Measurements from ENCODE around the gene C1QTNF8. TPM values are rescaled to one million over a fixed set of nuclear protein-coding genes. Genes with fewer than 3 reads are reported as not detected.

Gene C1QTNF8
- total RNA-seq, 1 donor: not detected

DNA sequence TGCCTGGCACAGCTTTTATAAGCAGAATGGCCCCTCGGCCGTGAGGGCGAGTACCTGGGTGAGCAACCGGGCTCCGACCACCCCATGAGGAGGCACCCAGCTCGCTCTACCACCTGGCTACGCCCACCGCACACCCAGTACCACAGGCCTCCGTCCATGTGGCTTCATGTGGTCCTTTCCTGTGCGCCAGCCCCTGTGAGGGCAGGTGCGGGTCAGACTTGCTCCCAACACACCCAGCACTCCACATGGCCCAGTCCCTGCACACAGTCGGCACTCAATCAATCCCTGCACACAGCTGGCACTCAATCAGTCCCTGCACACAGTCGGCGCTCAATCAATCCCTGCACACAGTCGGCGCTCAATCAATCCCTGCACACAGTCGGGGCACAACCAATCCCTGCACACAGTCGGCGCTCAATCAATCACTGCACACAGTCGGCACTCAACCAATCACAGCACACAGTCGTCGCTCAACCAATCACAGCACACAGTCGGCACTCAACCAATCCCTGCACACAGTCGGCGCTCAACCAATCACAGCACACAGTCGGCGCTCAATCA, 4.0 kb downstream of the C1QTNF8 start:
- no peak for DNase-seq (ENCODE audit: insufficient read length, low spot score, missing footprints)
- peaks cover 4% of the 10 kb centered on the region for H4K20me1 ChIP-seq (ENCODE audit: insufficient read depth, low read length)
- no peak overlapping the region for H3K4me2 ChIP-seq (ENCODE audit: insufficient read depth, low read length)
- TF ChIP-seq, protein P1, sequence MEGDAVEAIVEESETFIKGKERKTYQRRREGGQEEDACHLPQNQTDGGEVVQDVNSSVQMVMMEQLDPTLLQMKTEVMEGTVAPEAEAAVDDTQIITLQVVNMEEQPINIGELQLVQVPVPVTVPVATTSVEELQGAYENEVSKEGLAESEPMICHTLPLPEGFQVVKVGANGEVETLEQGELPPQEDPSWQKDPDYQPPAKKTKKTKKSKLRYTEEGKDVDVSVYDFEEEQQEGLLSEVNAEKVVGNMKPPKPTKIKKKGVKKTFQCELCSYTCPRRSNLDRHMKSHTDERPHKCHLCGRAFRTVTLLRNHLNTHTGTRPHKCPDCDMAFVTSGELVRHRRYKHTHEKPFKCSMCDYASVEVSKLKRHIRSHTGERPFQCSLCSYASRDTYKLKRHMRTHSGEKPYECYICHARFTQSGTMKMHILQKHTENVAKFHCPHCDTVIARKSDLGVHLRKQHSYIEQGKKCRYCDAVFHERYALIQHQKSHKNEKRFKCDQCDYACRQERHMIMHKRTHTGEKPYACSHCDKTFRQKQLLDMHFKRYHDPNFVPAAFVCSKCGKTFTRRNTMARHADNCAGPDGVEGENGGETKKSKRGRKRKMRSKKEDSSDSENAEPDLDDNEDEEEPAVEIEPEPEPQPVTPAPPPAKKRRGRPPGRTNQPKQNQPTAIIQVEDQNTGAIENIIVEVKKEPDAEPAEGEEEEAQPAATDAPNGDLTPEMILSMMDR (IDR thresholded peaks at IDR 0.05; ENCODE audit: extremely low read depth, low read depth, low read length): no peak
- H3K79me2 ChIP-seq (ENCODE audit: insufficient read depth, low read length): no peaks in the 10 kb centered on the region
- H3K9me3 ChIP-seq (ENCODE audit: low read depth, low read length): no peaks in the 10 kb centered on the region
- H3K4me3 ChIP-seq (ENCODE audit: insufficient read depth, low read length): no peak overlapping the region
- no peak overlapping the region for H2AFZ ChIP-seq (ENCODE audit: low read length)
- H3K4me1 ChIP-seq (ENCODE audit: insufficient read depth, low read length): no peaks in the 10 kb centered on the region
- no peak overlapping the region for H3K27ac ChIP-seq (ENCODE audit: low read depth, low read length)
- H3K36me3 ChIP-seq (ENCODE audit: insufficient read depth, low read length): no peaks in the 10 kb centered on the region
- peaks cover 32% of the 10 kb centered on the region for H3K27me3 ChIP-seq (ENCODE audit: insufficient read depth, low read length)

DNA sequence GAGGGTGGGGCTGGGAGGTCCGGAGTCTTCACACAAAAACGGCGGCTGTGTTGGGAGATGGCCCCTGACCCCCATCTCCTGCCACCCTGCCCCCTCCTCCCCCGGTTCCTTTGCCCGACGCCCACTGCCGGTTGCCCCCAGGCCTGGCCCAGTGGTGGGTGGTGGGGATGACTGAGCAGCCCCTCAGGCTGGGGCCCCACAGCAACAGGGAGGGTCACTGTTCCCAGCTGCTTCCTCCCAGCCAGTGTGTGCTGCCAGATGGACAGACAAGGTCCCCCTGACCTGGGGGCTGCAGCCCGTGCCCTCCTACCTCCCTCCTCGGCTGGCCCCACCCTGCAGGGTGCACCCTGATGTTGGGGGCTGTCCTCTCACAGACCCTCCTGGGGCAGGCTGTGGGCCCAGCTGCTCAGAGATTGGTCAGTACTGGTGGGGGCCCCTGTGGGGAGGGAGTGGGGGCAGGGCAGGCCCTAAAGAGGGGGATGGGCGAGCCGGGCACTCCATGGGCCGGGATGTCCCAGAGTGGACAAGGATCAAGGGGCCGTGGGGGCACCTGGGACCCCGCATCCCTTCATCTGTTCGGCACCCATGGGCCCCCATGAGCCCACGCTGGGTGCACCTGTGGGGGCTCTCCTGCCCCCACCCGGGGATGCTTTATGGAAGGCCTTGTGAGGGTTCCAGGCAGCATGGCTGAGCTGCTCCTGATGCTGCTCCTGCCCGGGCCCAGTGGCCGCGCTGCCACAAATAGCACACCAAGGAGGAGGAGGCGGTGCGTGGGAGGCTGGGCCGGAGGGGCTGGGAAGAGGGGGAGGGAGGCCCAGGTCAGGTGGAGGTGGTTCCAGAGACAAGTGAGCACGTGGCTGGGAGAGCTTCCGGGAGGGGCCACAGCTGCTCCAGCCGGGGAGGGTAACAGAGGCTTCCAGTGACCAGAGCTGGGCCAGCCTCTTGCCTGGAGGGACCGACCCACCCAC, 5.1 kb downstream of the C1QTNF8 start:
- Histone ChIP-seq H4K20me1 (ENCODE audit: insufficient read depth, low read length) (no peaks in the 10 kb centered on the region), H3K27ac (ENCODE audit: low read depth, low read length) (no peak overlapping the region), H2AFZ (ENCODE audit: low read length) (no peak overlapping the region), H3K36me3 (ENCODE audit: insufficient read depth, low read length) (no peaks in the 10 kb centered on the region), H3K9me3 (ENCODE audit: low read depth, low read length) (no peaks in the 10 kb centered on the region), H3K79me2 (ENCODE audit: insufficient read depth, low read length) (no peaks in the 10 kb centered on the region), H3K4me1 (ENCODE audit: insufficient read depth, low read length) (no peaks in the 10 kb centered on the region), H3K4me3 (ENCODE audit: insufficient read depth, low read length) (no peak overlapping the region), H3K27me3 (ENCODE audit: insufficient read depth, low read length) (peaks cover 22% of the 10 kb centered on the region), H3K4me2 (ENCODE audit: insufficient read depth, low read length) (no peak overlapping the region)
- DNase-seq (ENCODE audit: insufficient read length, low spot score, missing footprints): no peak
- TF ChIP-seq, protein P1 (IDR thresholded peaks at IDR 0.05; ENCODE audit: extremely low read depth, low read depth, low read length): no peak

DNA sequence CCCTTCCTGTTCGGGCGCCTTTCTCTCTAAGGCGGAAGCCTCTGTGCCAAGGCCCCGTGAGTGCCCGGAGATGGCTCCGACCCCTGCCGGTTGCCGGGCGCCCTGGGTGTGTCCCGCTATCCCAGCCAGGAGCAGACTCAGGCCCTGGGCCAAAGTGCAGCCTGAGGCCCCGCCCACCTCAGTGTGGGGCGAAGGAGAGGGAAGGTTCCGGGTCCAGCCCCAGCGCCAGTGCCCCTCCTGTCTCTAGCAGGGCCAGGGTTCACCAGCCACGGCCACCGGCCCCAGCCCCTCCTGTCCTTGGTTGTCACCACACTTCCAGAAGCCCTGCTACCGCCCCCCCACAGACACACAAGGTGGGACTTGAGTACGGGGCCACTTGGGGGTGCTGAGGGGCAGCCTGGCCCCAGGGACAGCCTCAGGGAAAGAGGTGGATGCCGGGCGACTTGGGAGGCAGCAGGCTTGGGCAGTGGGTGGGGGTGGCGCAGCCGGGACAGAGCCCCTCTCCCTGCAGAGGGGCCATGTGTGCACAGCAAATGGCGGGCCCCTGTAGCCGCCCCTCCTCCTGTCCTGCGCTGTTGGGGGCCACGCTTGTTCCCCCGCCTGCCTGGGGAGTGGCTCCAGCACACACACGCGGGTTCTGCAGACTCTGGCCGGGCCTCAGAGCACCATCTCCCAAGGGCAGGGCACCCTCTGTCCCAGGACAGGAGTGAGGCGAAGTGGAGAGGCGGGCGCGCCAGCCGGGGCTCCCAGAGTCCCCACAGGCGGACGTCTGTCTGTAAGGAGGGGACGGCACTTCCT, 6.0 kb downstream of the C1QTNF8 start:
- H2AFZ ChIP-seq (ENCODE audit: low read length): no peak overlapping the region
- H3K9me3 ChIP-seq (ENCODE audit: low read depth, low read length): peaks cover 2% of the 10 kb centered on the region
- no peak overlapping the region for H3K4me3 ChIP-seq (ENCODE audit: insufficient read depth, low read length)
- TF ChIP-seq, protein P1 (IDR thresholded peaks at IDR 0.05; ENCODE audit: extremely low read depth, low read depth, low read length): no peak
- H3K4me1 ChIP-seq (ENCODE audit: insufficient read depth, low read length): no peaks in the 10 kb centered on the region
- no peaks in the 10 kb centered on the region for H3K36me3 ChIP-seq (ENCODE audit: insufficient read depth, low read length)
- no peak for DNase-seq (ENCODE audit: insufficient read length, low spot score, missing footprints)
- no peak overlapping the region for H3K4me2 ChIP-seq (ENCODE audit: insufficient read depth, low read length)
- no peaks in the 10 kb centered on the region for H3K79me2 ChIP-seq (ENCODE audit: insufficient read depth, low read length)
- H4K20me1 ChIP-seq (ENCODE audit: insufficient read depth, low read length): no peaks in the 10 kb centered on the region
- H3K27ac ChIP-seq (ENCODE audit: low read depth, low read length): no peak overlapping the region
- H3K27me3 ChIP-seq (ENCODE audit: insufficient read depth, low read length): peaks cover 18% of the 10 kb centered on the region
